PC-9 (cell line): ENCODE measurements around the gene DGKK. TPM values are rescaled to one million over a fixed set of nuclear protein-coding genes. Genes with fewer than 3 reads are reported as not detected.
"Not testable (repeated sequence)": the region's sequence is repeated elsewhere in the genome, so short reads cannot be mapped to it uniquely, and the experiment has no call there.

Experiments used
- BruUV-seq: library from RNA; stranded (reverse); fragments of 400-500 nt; replicated peaks from 2 replicates; lab custom pipeline; 2021; lab: Mats Ljungman, UMichigan
- CTCF ChIA-PET: fragments of 300-600 bp; sonication (Branson Sonifier 250); formaldehyde crosslinking; loops from one replicate; lab custom pipeline; 2022; ENCODE audit warnings: antibody characterized with exemption; lab: Charles Lee
- POLR2A ChIA-PET: fragments of 300-600 bp; sonication (Branson Sonifier 250); formaldehyde crosslinking; loops from one replicate; lab custom pipeline; 2022; ENCODE audit warnings: antibody characterized with exemption; ENCODE audit not compliant: unreplicated experiment; lab: Charles Lee
- DNase-seq, 2 experiments: peaks; one replicate each; pipeline versions ENCODE4 v3.0.0 to v3.0.0-alpha.2; 2015 to 2022; ENCODE audit warnings: mixed read lengths in 1 of 2
- H2AFZ ChIP-seq: fragments of 200-600 bp; sonication (generic); 2 replicates; pipeline ENCODE4 v1.8.1; 2017; ENCODE audit warnings: antibody characterized with exemption
- H3F3A ChIP-seq: fragments of 200-600 bp; sonication (generic); 2 replicates; pipeline ENCODE4 v1.8.1; 2017; ENCODE audit warnings: antibody characterized with exemption, mild to moderate bottlenecking, low read depth; ENCODE audit not compliant: insufficient read depth
- H3K27ac ChIP-seq: fragments of 200-600 bp; sonication (generic); 2 replicates; pipeline ENCODE4 v1.6.1; 2016; ENCODE audit warnings: mixed run types
- H3K27me3 ChIP-seq: fragments of 200-600 bp; sonication (generic); 2 replicates; pipeline ENCODE4 v1.6.1; 2016; ENCODE audit warnings: low read depth, mixed run types; ENCODE audit not compliant: insufficient read depth
- H3K36me3 ChIP-seq: fragments of 200-600 bp; sonication (generic); 2 replicates; pipeline ENCODE4 v1.6.1; 2016; ENCODE audit warnings: low read depth, mixed run types
- H3K4me1 ChIP-seq: fragments of 200-600 bp; sonication (generic); replicated peaks from 2 replicates; pipeline ENCODE4 v1.6.1; 2016; ENCODE audit warnings: mixed run types; ENCODE audit not compliant: insufficient read depth
- H3K4me2 ChIP-seq: fragments of 200-600 bp; sonication (generic); 2 replicates; pipeline ENCODE4 v1.6.1; 2017; ENCODE audit warnings: mixed run types
- H3K4me3 ChIP-seq: fragments of 200-600 bp; sonication (generic); 2 replicates; pipeline ENCODE4 v1.6.1; 2016; ENCODE audit warnings: mixed run types
- H3K79me2 ChIP-seq: fragments of 200-600 bp; sonication (generic); 2 replicates; pipeline ENCODE4 v1.6.1; 2017; ENCODE audit warnings: low read depth, mixed run types
- H3K9me2 ChIP-seq: fragments of 200-600 bp; sonication (generic); 2 replicates; pipeline ENCODE4 v1.8.1; 2017; ENCODE audit warnings: mild to moderate bottlenecking; ENCODE audit not compliant: insufficient read depth
- H3K9me3 ChIP-seq: fragments of 200-600 bp; sonication (generic); 2 replicates; pipeline ENCODE4 v1.8.1; 2016; ENCODE audit warnings: low read depth; ENCODE audit not compliant: insufficient read depth
- H4K20me1 ChIP-seq: fragments of 200-600 bp; sonication (generic); 2 replicates; pipeline ENCODE4 v1.8.1; 2017; ENCODE audit not compliant: insufficient read depth
- CTCF ChIP-seq: fragments of 200-600 bp; sonication (generic); conservative IDR thresholded peaks from 2 replicates; pipeline ENCODE4 v1.6.1; 2017; ENCODE audit warnings: mixed run types, antibody characterized with exemption, mild to moderate bottlenecking, moderate library complexity
- EZH2 ChIP-seq: fragments of 200-600 bp; sonication (generic); IDR thresholded peaks from 2 replicates; pipeline ENCODE4 v1.8.0; 2017; ENCODE audit warnings: antibody characterized with exemption, low read depth
- intact Hi-C: fragments of 100-400 bp; cut with micrococcal nuclease; formaldehyde crosslinking; loops from one replicate; pipeline ENCODE4 v1.10.0; 2022; ENCODE audit not compliant: unreplicated experiment
- total RNA-seq: library from RNA; stranded (reverse); gene quantifications from 2 replicates; pipeline ENCODE4 v1.2.3, GENCODE V29; 2021

The DGKK gene
- total RNA-seq, 1 experiment from 2014 or later: not detected

DNA sequence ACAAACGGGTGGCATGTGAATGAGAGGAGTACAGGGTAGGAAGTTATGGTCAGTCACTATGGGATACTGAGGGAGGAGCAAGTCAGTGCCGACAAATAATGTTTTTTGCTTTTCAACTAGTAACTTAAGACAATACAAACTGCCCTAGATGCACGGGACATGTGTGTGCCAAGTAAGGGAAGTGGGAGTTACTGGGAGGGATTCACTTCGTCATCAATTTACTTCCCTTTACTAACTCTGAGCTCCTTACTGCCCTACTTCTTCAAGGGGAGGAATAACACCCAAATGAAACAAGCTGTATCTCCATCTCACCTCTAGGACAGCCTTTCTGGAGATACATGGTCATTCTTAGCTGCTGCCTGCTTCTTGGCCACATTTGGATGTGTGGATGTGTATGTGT, 97.7 kb downstream of the DGKK start:
- Histone ChIP-seq H4K20me1 (no peaks in the 10 kb centered on the region), H3K4me3 (no peak overlapping the region), H3K27ac (no peak overlapping the region), H3K79me2 (no peaks in the 10 kb centered on the region), H3K4me2 (no peak overlapping the region), H3K36me3 (no peaks in the 10 kb centered on the region), H3F3A (no peaks in the 10 kb centered on the region), H3K4me1 (no peaks in the 10 kb centered on the region), H3K27me3 (no peaks in the 10 kb centered on the region), H3K9me2 (no peaks in the 10 kb centered on the region), H2AFZ (no peak overlapping the region), H3K9me3 (no peaks in the 10 kb centered on the region)
- no peak for TF ChIP-seq EZH2
- no peak for TF ChIP-seq CTCF
- intact Hi-C loops: no loop called here
- ChIA-PET POLR2A (no interaction called here), CTCF (no interaction called here)
- no TSS peak for BruUV-seq
- DNase-seq: no peak

DNA sequence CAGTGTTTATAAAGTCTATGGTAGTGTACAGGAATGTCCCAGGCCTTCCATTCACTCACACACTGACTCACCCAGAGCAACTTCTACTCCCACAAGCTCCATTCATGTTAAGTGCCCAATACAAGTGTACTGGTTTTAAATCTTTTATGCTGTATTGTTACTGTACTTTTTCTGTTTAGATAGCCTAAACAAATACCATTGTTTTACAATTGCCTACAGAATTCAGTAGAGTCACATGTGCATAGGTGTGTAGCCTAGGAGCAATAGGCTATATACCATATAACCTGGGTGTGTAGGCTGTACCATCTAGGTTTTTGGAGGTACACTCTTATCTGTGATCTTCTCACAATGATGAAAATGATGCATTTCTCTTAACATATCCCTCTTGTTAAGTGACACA, 126.7 kb downstream of the DGKK start:
- ChIA-PET POLR2A (no interaction called here), CTCF (no interaction called here)
- intact Hi-C loops: no loop called here
- no peak for DNase-seq
- H3F3A ChIP-seq: no peaks in the 10 kb centered on the region
- no peaks in the 10 kb centered on the region for H4K20me1 ChIP-seq
- no peak overlapping the region for H2AFZ ChIP-seq
- H3K4me1 ChIP-seq: no peaks in the 10 kb centered on the region
- H3K27me3 ChIP-seq: no peaks in the 10 kb centered on the region
- TF ChIP-seq EZH2: no peak
- no peak for TF ChIP-seq CTCF
- H3K4me2 ChIP-seq: no peak overlapping the region
- no peaks in the 10 kb centered on the region for H3K9me3 ChIP-seq
- BruUV-seq: no TSS peak
- H3K4me3 ChIP-seq: no peak overlapping the region
- no peaks in the 10 kb centered on the region for H3K79me2 ChIP-seq
- no peaks in the 10 kb centered on the region for H3K36me3 ChIP-seq
- no peaks in the 10 kb centered on the region for H3K9me2 ChIP-seq
- no peak overlapping the region for H3K27ac ChIP-seq

- no peak overlapping the region for H3K4me3 ChIP-seq
- intact Hi-C loops: no loop called here
- H3K4me2 ChIP-seq: no peak overlapping the region
- H3K4me1 ChIP-seq: no peaks in the 10 kb centered on the region
- DNase-seq: no peak
- no peaks in the 10 kb centered on the region for H3K36me3 ChIP-seq
- BruUV-seq: no TSS peak
- ChIA-PET CTCF (no interaction called here), POLR2A (no interaction called here)
- no peaks in the 10 kb centered on the region for H3K9me2 ChIP-seq
- H2AFZ ChIP-seq: no peak overlapping the region
- TF ChIP-seq EZH2: no peak
- TF ChIP-seq CTCF: no peak
- no peaks in the 10 kb centered on the region for H3F3A ChIP-seq
- H3K79me2 ChIP-seq: no peaks in the 10 kb centered on the region
- H4K20me1 ChIP-seq: no peaks in the 10 kb centered on the region
- H3K27me3 ChIP-seq: no peaks in the 10 kb centered on the region
- no peak overlapping the region for H3K27ac ChIP-seq
- no peaks in the 10 kb centered on the region for H3K9me3 ChIP-seq
These were observed 137.3 kb downstream of the DGKK start for GRCh38 chrX:50333308-50333707.

- H3K27ac ChIP-seq, H3K36me3 ChIP-seq, H3K9me3 ChIP-seq, H3K4me2 ChIP-seq, DNase-seq, H3K4me3 ChIP-seq, H3F3A ChIP-seq, H3K27me3 ChIP-seq, BruUV-seq, H4K20me1 ChIP-seq, H3K9me2 ChIP-seq, CTCF ChIA-PET, H3K4me1 ChIP-seq, H2AFZ ChIP-seq, POLR2A ChIA-PET, H3K79me2 ChIP-seq, intact Hi-C loops: not testable (repeated sequence)
These were observed 138.0 kb downstream of the DGKK start for GRCh38 chrX:50332668-50333067.
